GM18867 (cell line): ENCODE data around the gene TLNRD1.

Source experiments
- ATAC-seq: cut with Tn5 transposase; IDR thresholded peaks from one replicate; pipeline ENCODE4 v1.9.1; 2021; ENCODE audit warnings: mild to moderate bottlenecking, moderate library complexity; ENCODE audit not compliant: unreplicated experiment

TLNRD1 gene

DNA sequence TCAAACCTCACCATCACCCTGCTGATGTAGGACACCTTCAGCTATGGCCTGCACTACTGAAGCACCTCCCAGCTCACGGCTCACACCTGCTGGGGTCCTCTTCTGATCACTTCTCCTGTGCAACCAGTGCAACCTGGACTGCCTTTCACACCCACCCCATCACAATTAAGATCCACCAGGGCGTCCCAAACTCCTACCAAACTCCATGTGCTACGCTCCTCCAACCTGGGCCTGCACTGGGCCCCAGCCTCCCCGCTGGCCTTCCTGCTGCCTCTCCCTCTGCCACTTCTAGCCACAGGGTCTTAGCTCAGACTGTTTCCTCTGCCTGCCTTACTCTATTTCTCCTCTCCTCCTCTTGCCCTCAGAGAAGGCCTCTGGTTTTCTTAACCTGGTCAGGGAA, 23.9 kb upstream of the TLNRD1 start:
- no peak for ATAC-seq

DNA sequence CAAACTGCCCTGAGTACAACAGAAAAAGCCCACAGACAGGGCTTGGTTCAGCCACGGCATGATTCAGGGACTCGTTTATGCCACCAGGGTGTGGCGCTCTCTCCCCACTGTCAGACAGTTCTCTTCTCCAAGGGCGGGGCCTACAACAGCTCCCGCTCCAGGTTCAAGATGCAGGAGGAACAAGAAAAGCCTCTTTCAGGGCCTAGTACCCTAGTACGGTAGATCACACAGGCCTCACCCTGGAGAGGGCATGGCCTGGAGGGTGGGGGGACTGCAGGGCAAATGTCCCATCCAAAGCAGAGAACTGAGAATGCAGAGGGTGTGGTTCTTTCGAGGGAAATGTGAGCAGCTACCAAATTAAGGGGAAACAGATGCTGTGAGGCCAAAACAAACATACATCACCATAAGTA, 23.1 kb upstream of the TLNRD1 start:
- no peak for ATAC-seq

DNA sequence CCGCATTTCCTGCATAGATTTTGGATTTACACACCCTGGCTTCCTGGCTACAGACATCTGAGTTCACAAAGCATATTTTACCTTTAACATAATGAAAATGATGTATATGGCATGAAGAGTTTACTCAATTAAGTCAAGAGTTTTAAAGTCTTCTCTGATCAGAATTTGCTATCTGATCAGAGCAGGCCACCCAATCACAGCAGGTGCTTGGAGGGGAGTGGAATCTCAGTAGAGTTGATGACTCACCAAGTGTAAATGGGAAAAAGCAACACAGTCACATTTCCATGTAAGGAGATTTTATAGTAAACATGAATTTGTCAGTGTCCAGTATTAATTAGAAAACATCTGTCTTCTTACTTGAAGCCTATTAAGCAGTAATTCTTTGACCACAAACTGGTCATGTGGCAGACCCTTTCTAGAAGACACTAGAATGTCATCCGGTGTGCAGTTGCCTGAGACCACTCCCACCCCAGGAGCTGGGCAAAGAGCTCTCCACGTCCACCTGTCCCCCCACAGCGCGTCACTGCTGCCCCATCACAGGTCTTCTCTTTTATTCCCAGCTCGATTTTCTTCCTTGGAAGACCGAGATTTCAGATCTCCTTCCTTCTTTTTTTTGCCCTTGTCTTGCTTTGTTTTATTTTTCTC, 21.9 kb upstream of the TLNRD1 start:
- ATAC-seq: no peak

DNA sequence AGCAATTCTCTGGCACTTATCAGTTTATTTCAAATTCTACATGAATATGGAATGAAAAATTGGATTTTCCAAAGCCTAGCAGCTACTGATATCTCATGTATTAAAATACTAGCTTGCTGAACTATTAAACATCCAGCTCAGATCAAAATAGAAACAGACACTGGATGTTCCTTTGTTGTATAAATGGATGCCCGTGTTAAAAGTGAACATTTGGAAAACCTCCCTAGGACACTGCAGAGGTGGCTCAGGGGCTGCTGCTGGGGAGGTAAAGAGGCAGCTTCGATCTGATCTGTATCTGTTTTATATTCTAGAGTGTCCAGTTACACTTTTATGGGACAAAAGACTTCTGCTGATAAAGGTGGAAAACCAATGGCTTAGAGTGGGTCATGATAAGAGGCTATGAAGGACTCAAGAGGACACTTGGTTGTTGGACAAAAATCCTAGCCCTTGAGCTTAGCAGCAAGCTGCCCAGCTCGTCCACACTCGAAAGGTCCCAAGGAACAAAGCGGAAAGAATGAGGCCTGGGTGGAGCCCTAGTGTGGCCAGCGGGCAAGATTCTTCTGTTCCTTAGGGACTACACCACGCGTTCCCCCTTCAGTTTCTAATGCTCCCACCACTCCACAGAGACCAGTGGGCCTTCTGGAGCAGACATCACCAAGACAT, 21.1 kb upstream of the TLNRD1 start:
- ATAC-seq: no peak

DNA sequence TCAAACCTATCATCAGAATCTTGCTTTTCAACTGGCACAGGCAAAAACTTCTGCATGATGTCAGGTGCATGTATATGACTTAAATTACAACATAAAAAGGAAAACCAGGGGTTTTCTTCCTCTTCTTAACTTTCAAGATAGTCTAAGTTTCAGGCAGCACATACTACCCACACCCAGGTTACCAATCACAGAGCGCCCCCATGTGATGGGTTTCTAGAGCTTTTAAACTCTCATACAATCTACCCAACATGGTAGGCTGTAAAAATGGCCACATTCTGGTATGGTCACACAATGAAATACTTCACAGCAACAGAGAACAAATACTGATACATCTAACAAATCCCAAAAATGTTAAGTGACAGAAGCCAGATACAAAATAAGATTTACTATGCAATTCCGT, 18.5 kb upstream of the TLNRD1 start:
- peak; percentile 42 for ATAC-seq

DNA sequence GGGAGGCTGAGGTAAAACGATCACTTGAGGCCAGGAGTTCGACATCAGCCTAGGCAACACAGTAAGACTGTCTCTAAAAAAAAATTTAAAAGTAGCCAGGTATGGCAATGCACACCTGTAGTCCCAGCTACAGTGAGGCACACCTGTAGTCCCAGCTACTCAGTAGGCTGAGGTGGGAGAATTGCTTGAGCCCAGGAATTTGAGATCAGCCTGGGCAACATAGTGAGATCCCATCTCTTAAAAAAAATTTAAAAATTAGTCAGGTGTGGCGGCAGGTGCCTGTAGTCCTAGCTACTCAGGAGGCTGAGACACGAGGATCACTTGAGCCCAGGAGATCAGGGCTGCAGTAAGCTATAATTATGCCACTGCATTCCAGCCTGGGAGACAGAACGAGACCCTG, 17.9 kb upstream of the TLNRD1 start:
- no peak for ATAC-seq

DNA sequence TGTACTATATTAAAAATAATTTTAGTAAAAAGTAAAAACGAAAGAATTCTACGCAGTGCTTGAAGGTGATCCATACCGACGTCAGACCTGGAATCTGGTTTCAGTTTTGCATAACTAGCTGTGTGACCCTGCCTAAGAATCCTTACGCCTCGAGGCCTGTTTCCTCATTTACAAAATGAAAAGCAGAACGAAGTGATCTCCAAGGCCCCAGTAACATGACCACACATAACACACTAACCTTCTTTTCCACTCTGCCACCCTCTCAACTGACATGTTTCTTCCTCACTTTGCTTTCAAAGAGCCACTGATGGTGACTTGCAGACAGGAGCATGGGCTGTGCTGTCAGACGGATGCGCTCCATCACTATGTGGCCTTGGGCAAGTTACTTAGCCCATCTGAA, 15.9 kb upstream of the TLNRD1 start:
- ATAC-seq: no peak

DNA sequence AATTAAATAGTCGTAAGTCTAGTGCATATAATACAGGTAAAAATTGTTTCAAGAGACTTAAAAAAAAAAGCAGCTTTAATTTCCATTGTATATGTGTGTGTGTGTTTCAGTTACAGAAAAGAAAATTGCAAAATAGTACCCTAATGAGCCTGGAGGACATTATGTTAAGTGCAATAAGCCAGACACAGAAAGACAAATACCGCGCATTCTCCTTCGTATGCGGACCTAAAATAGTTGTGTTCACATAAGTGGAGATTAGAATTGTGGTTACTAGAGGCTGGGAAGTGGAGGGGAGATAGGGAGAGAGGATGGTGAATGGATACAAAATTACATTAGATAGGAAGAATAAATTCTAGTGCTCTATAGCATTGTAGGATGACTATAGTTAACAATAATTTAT, 14.7 kb upstream of the TLNRD1 start:
- no peak for ATAC-seq

DNA sequence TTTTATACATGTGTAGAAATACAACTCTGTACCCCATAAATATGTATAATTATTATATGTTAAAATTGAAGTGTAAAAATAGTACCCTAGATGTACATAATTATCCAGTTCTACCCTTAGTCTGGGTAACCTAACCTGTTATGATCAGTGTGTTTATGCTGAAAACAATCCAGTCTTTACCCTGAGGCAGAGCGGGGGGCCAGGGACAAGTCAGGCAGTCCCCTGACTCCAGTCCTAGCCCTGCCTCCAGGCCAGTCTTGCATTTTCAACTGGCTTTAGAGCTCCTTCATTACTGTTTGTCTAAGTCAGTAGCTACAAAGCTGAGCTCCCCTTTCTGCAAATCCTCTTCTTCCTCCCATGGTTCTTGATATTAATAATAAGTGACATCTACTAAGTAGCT, 14.2 kb upstream of the TLNRD1 start:
- no peak for ATAC-seq

DNA sequence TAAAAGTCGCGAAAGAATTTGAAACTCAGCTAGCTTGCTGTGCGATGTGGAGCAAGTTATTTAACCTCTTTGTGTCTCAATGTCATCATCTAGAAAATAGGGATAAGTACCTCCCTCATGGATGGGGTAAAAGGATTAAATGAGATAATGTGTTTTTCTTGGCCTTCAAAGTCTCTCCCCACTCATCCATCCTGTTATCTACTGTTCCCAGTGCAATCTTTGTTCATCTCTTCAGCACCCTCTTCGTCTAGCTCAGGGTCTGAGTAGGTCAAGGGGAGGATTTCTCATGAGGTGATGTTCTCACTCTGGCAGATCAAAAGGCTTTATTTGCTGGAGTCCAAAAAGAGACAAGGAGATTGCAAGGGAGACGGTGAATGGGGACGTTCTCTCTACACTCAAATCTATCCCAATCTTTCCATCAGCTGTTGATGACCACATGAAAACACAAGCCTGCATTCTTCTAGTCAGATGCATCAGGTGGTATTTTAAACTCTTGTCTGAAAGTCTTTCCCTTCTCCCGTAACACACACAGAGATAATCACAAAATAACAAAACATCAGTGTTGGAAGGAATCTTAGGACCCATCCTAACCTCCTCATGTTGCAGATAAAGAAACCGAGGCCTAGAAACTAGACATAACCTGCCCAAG, 12.5 kb upstream of the TLNRD1 start:
- no peak for ATAC-seq

DNA sequence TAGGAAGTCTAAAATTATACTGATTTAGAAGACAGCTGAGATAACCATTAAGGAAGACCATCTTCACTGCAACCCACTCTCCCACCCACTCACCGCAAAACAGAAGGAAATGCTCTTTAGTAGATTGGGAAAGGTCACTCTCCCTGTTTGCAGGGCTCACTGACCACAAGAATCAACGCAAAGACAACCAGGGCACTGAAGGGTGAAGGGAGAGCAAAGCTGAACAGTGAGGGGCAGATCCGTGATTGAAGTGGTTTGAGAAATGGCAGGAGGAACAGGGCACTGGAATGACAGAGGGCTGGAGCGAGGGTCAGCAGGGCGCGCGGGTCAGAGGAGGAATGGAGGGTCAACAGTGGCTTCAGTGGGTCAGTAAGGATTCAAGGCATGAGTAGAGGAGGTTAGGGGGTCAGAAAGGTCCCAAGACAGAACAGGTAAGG, 11.6 kb upstream of the TLNRD1 start:
- peak; percentile 4 for ATAC-seq

DNA sequence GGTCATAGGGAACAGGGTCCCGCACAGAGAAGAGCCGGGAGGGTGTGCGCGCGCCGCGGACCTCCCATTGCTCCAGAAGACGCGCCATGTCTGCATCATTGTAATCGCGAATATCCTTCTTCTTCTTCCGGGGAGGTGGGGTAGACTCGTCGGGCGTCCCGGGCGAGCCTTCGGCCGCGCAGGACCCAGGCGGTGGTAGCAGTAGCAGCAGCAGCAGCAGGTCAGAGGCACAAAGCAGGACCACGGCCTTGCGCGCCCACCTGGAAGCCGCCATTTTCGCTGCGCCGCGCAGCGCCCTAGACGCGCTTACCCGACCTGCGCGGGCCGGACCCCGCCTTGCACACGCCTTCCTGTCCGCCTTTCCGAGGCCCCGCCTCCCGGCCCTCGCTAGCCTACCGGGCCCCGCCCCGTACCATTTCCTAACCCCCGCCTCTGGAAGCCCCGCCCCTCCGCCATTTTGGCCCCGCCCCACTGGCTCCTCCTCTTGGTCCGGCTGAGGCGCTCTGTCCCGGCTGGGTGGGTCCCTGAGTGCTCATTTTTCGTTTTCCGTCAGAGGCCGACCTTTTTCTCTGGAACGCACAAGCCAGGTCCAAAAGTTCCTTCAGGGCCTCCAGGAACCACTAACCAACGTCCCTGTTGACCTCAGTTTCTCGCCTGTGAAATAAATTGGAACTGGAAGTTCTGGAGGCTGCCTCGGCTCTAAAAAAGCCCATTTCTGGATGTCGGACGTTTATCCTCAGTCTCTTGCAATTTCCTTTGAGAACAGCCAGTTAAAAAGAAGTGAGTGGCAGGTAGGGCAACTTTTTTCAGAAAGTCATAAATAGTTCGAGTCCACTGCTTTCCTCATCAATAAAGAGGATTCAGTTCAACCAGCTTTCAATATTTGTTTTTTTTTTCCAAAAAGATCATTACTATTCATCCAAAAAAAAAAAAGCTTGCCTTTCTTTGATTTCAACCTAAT, 10.9 kb upstream of the TLNRD1 start, which contains the start of gene MESD:
Gene MESD, minus strand, starts transcription at position 302 of the 961 bp plus-strand sequence. Its CDS starts 28 bp downstream, at position 274.
- peak; percentile 95 for ATAC-seq

DNA sequence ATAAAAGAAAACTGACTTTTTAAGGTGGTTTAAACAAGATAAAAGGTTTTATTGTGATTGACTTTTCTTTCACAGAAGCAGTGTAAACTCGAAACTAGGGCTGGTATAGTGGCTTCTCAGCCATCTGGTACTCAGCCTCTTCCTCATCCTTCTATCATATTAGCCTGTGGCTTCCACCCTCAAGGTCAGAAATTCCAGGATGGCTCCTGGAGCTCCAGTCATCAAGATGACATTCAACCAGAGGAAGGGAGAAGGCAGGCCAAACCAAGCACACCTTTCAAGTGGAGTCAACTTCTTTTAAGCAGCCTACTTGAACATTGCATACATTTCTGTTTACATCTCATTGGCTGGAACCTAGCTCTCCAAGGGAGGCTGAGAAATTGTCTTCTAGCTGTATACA, 9.8 kb upstream of the TLNRD1 start:
- no peak for ATAC-seq

DNA sequence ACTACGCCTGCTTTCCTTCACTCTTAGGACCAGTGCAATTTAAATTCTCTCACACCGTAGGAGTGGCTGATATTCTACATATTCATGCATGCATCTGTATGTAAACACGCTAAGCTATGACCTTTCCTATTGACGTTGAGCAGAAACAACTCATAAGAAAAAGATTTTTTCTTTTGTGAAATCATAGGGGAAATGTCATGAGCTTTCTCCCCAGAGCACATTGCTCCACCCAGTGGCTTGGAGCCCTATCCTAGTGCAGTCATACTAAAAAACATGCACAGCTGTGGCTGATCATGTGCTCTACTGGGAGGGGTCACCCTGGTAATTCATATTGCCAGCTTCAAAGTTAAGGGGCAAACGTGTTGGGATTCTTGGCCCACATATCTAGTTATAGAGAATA, 9.3 kb upstream of the TLNRD1 start:
- no peak for ATAC-seq

DNA sequence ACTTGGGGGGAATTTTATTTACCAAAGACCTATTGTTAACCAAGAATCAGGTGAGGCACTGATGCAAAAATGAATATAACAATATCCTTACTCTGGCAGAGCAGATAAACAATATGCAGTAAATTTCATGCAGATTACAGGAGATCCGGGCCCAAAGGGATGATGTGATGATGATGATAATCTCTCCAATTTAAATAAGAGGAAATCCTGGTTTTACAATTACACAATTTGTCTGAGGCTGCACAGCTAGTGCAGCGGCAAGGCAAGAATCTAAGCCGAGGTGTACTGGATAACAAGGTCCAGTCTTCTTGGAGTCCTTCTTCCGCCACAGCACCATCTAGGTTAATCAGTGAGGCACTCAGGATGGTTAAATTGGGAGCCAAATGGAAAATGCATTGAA, 8.7 kb upstream of the TLNRD1 start:
- no peak for ATAC-seq

DNA sequence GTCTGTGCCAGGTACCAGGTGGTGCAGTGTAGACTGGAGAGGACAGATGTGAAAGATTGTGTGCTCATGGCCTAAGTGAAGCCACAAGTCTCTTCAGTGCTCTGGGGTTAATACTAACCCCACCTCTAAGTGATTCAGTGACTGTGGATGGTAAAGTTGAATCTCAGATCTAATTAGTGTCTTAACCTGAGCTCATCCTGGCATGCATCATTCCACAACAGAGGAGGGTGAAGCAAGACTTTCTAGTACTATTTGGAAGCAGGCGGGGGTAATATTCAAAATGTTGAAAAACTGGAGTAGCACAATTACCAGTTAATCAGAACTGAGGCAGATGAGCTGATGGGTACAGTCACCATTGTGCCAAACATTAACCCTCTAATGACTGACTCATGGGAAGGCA, 8.3 kb upstream of the TLNRD1 start:
- no peak for ATAC-seq

DNA sequence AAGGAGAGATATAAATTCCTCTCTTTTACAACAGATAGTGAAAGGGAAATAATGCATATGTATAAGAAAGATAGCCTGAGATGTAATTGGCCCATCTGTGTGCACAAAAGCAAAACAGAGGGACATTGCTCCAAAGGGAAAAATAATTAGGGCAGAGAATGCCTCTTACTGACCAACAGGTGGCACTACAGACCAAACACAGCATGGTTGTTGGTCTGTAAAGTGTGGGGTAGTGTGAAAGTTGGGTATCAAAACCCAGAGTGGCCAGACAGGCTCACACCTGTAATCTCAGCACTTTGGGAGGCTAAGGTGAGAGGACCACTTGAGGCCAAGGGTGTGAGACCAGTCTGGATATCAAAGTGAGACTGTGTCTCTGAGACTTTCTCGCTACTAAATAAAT, 4.5 kb upstream of the TLNRD1 start:
- ATAC-seq: no peak

DNA sequence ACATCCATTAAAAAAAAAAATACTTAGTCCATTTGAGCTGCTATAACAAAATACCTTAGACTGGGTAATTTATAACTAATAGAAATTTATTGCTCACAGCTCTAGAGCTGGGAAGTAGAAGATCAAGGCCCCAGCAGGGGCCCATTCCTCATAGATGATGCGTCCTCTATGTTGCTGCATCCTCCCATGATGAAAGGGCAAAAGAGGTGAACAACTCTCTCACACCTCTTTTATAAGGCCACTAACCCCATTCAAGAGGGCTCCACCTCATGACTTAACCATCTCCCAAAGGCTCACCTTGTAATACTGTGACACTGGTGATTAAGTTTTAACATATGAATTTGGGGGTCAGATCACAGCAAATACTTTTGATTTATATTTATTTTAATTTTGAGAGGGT, 3.0 kb upstream of the TLNRD1 start:
- ATAC-seq: no peak

DNA sequence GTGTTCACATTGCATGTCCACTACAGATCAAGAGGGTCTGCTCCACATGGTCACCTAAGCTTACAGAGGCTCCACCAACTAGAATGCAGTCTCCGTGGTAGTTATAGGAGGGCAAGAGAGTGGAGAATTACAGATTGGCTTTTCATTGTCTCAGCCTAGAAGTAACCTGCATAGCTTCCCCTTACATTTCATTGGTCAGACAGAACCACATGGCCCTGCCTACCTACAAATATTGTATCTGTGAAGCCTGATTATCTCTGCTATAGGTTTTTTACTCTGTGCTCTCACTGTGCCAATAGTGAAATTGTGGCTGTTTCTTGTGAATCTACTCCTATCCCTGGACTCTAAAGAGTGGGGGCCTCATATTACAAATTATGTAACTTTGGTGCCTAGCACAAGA, 2.5 kb upstream of the TLNRD1 start:
- ATAC-seq: no peak

DNA sequence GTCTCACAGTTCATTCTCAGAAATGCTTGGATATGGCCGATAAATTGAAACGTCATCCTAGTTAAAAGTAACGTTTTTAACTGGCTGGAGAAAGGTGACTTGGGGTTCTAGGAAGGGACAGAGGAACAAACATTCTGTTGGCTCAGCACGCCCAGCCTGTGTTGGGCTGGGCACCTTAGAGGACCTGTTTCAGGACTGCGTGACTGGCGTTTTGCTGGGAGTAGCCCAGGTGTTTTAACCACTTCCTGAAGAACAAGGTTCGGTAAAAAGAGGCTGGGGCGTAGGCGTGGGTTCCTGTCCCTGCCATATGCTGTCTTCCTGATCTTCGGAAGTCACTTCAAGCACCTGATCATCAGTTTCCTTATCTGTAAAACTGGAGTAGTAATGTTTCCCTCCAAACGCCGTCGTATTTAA, 1.1 kb upstream of the TLNRD1 start:
- ATAC-seq: no peak

DNA sequence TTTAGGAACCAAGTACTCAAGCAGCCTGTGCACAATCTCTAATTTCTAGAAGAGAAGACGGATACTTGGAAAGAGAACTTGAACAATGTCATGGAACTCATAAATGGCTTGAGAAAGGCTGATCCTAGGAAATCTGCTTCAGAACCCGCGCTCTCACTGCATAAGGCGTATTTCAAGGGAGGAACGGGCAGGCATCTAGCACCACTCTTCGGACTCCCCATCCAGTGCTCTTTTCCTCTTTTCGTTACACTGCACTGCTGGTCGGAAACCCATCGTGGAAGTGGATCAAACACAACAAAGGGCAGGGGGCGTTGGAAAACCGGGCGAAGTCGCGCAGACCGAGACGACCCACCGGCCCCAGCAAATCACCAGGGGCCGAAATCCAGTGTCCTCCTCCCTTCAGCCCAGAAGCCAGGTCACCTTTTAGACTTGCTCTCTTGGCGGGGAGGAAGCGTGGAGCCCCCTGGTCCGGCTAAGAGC, 539 bp upstream of the TLNRD1 start:
- no peak for ATAC-seq
